HUES64 (cell line): ENCODE measurements around the gene OR1F1.
A peak's percentile ranks its signal among the peaks of the same experiment; 100 is the strongest.

Experiments
- H3K27ac ChIP-seq: 2 replicates; pipeline ENCODE4 v1.7.0; 2013; ENCODE audit warnings: low read depth, low read length, inconsistent platforms
- H3K27me3 ChIP-seq: 2 replicates; pipeline ENCODE4 v1.6.1; 2013; ENCODE audit warnings: mild to moderate bottlenecking, low read length; ENCODE audit not compliant: insufficient read depth
- H3K36me3 ChIP-seq: 2 replicates; pipeline ENCODE4 v1.6.1; 2013; ENCODE audit warnings: mild to moderate bottlenecking, low read length; ENCODE audit not compliant: insufficient read depth
- H3K4me1 ChIP-seq: 2 replicates; pipeline ENCODE4 v1.6.1; 2013; ENCODE audit warnings: mild to moderate bottlenecking, low read length, moderate library complexity; ENCODE audit not compliant: insufficient read depth
- H3K4me3 ChIP-seq: 2 replicates; pipeline ENCODE4 v1.5.1; 2013; ENCODE audit warnings: mild to moderate bottlenecking, low read length, moderate library complexity
- H3K9ac ChIP-seq: 2 replicates; pipeline ENCODE4 v1.6.1; 2013; ENCODE audit warnings: mild to moderate bottlenecking, low read depth, low read length
- H3K9me3 ChIP-seq: 2 replicates; pipeline ENCODE4 v1.6.1; 2013; ENCODE audit warnings: low read depth, low read length; ENCODE audit not compliant: insufficient read depth
- WGBS: fragments of 150-250, 120-280 bp; methylation state at CpG from one replicate; pipeline ENCODE4 v1.1.7; 2013; ENCODE audit warnings: missing lambda C conversion rate; 5-methylcytosine and 5-hydroxymethylcytosine counted together

OR1F1 gene

DNA sequence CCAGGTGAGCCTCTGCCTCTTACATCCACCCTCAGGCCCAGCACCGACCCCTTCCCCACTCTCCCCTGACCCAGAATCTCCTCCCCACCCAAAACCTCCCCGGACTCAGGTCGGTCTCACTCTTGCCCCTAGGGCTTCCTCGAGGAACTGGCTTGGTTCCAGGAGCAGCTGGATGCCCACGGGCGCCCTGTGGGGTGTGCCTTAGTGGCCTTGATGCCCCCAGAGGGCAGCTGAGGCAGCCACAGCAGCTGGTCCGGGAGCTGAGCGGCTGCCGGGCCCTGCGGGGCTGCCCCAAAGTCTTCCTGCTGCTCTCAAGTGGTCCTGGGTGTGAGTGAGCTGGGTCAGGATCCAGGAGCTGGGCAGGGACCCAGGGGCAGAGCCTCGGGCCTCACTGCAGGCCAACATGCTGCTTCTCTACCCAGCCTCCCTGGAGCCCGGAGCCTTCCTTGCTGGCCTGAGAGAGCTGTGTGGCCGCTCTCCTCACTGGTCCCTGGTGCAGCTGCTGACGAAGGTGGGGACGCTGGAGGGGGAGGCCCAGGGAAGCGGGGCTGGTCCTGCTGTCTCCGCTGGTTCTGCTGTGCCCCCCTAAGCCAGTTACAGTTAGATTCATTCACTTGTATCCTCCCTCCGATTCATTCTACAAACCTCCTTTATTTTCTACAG is 43.6 kb upstream of the OR1F1 start:
- no peak overlapping the region for H3K4me3 ChIP-seq
- H3K9ac ChIP-seq, result no peak overlapping the region
- no peaks in the 10 kb centered on the region for H3K9me3 ChIP-seq
- H3K27ac ChIP-seq, result no peak overlapping the region
- H3K4me1 ChIP-seq, result no peaks in the 10 kb centered on the region
- H3K36me3 ChIP-seq, result peaks cover 14% of the 10 kb centered on the region
- 85% methylated on average over 18 of the region's 18 CpGs for WGBS
- peaks cover 23% of the 10 kb centered on the region for H3K27me3 ChIP-seq

GRCh38 chr16:3145151-3145550 is 42.9 kb upstream of the OR1F1 start:
- H3K4me1 ChIP-seq, result no peaks in the 10 kb centered on the region
- H3K9ac ChIP-seq, result no peak overlapping the region
- H3K27ac ChIP-seq, result no peak overlapping the region
- H3K27me3 ChIP-seq, result peaks cover 23% of the 10 kb centered on the region
- 91% methylated on average over 10 of the region's 10 CpGs for WGBS
- no peak overlapping the region for H3K4me3 ChIP-seq
- no peaks in the 10 kb centered on the region for H3K9me3 ChIP-seq
- H3K36me3 ChIP-seq, result peaks cover 14% of the 10 kb centered on the region

DNA sequence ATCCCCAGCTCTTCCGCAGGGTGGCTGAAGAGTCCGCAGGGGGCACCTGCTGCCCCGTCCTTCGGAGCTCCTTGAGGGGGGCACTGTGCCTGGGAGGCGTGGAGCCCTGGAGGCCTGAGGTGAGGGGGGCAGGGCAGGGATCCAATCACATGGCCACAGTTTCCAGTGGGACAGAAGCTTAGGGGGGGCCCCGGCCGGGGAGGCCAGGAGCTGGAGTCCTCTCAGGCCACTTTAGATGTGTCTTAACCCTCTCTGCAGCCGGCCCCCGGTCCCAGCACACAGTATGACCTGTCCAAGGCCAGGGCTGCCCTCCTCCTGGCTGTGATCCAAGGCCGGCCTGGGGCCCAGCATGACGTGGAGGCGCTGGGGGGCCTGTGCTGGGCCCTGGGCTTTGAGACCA is 42.3 kb upstream of the OR1F1 start:
- Histone ChIP-seq H3K9ac (no peak overlapping the region), H3K4me1 (no peaks in the 10 kb centered on the region), H3K27me3 (peaks cover 23% of the 10 kb centered on the region), H3K9me3 (no peaks in the 10 kb centered on the region), H3K4me3 (no peak overlapping the region), H3K36me3 (peaks cover 14% of the 10 kb centered on the region), H3K27ac (no peak overlapping the region)
- WGBS, result 88% methylated on average over 12 of the region's 12 CpGs

GRCh38 chr16:3147046-3147756 is 40.8 kb upstream of the OR1F1 start:
- Histone ChIP-seq H3K36me3 (0 out of 2 replicates have a peak, but pooled peaks cover 2% of the 10 kb centered on the region), H3K27ac (no peak overlapping the region), H3K27me3 (peaks cover 23% of the 10 kb centered on the region), H3K4me1 (no peaks in the 10 kb centered on the region), H3K9me3 (no peaks in the 10 kb centered on the region), H3K4me3 (no peak overlapping the region), H3K9ac (no peak overlapping the region)
- 87% methylated on average over 16 of the region's 16 CpGs for WGBS

- Histone ChIP-seq H3K27ac (no peak overlapping the region), H3K9ac (no peak overlapping the region), H3K36me3 (no peaks in the 10 kb centered on the region), H3K4me3 (no peak overlapping the region), H3K4me1 (no peaks in the 10 kb centered on the region), H3K9me3 (no peaks in the 10 kb centered on the region), H3K27me3 (peaks cover 23% of the 10 kb centered on the region)
- WGBS, result 86% methylated on average over 5 of the region's 5 CpGs
These were observed 40.3 kb upstream of the OR1F1 start for GRCh38 chr16:3147757-3148104.

GRCh38 chr16:3148256-3149192 is 39.5 kb upstream of the OR1F1 start:
- Histone ChIP-seq H3K4me3 (no peak overlapping the region), H3K27me3 (peaks cover 23% of the 10 kb centered on the region)
- 90% methylated on average over 13 of the region's 13 CpGs for WGBS

DNA sequence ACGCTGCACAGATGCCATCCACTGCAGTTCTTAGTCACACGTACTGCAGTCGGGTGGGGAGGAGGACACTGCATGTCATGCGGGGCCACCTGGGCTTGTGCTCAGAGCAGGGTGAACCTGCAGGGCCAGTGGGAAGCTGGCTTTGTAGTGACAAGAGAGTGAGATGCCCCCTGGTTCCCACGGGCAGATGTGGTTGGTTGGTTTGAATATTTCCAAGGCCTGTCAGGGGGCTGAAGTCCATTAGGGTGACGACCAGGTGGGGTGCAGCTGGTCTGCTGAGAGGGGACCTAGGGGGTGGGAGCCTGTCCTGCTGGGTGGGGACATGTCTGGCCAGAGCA is 38.8 kb upstream of the OR1F1 start:
- no peaks in the 10 kb centered on the region for H3K4me1 ChIP-seq
- no peak overlapping the region for H3K27ac ChIP-seq
- peak overlapping the region; percentile 92 for H3K4me3 ChIP-seq
- no peaks in the 10 kb centered on the region for H3K9me3 ChIP-seq
- peaks cover 23% of the 10 kb centered on the region for H3K27me3 ChIP-seq
- 80% methylated on average over 6 of the region's 6 CpGs for WGBS
- H3K36me3 ChIP-seq, result no peaks in the 10 kb centered on the region
- no peak overlapping the region for H3K9ac ChIP-seq

More at GRCh38 chr16:3148256-3149192, 39.5 kb upstream of the OR1F1 start:
- H3K36me3 ChIP-seq, result no peaks in the 10 kb centered on the region
- no peak overlapping the region for H3K27ac ChIP-seq
- no peaks in the 10 kb centered on the region for H3K9me3 ChIP-seq
- no peak overlapping the region for H3K9ac ChIP-seq
- H3K4me1 ChIP-seq, result no peaks in the 10 kb centered on the region

- H3K4me3 ChIP-seq, result peak overlapping the region; percentile 92
- H3K27ac ChIP-seq, result peak overlapping the region; percentile 30; the same call in 1 of the 2 replicates
- H3K9ac ChIP-seq, result peak overlapping the region; percentile 66
- H3K9me3 ChIP-seq, result no peaks in the 10 kb centered on the region
- peaks cover 23% of the 10 kb centered on the region for H3K27me3 ChIP-seq
- no peaks in the 10 kb centered on the region for H3K36me3 ChIP-seq
- 2% methylated on average over 41 of the region's 41 CpGs for WGBS
- no peaks in the 10 kb centered on the region for H3K4me1 ChIP-seq
These were observed 38.2 kb upstream of the OR1F1 start for GRCh38 chr16:3149630-3150345.

GRCh38 chr16:3150346-3151218 is 37.4 kb upstream of the OR1F1 start:
- peak overlapping the region; percentile 39; the same call in 1 of the 2 replicates for H3K27ac ChIP-seq
- no peaks in the 10 kb centered on the region for H3K4me1 ChIP-seq
- H3K36me3 ChIP-seq, result no peaks in the 10 kb centered on the region
- H3K9ac ChIP-seq, result peak overlapping the region; percentile 66
- no peaks in the 10 kb centered on the region for H3K9me3 ChIP-seq
- 1% methylated on average over 62 of the region's 62 CpGs for WGBS
- H3K27me3 ChIP-seq, result peaks cover 23% of the 10 kb centered on the region
- H3K4me3 ChIP-seq, result peak overlapping the region; percentile 92

- H3K9ac ChIP-seq, result no peak overlapping the region
- no peaks in the 10 kb centered on the region for H3K9me3 ChIP-seq
- no peak overlapping the region for H3K27ac ChIP-seq
These were observed 36.1 kb upstream of the OR1F1 start for GRCh38 chr16:3152027-3152276.

More at GRCh38 chr16:3152027-3152276, 36.1 kb upstream of the OR1F1 start:
- peaks cover 23% of the 10 kb centered on the region for H3K27me3 ChIP-seq
- H3K36me3 ChIP-seq, result no peaks in the 10 kb centered on the region
- H3K4me3 ChIP-seq, result peak overlapping the region; percentile 73
- no peaks in the 10 kb centered on the region for H3K4me1 ChIP-seq
- 15% methylated on average over 14 of the region's 15 CpGs for WGBS
